Activated CD4-positive, alpha-beta T cell treated with anti-CD3 and anti-CD28 coated beads, Interleukin-2, amount 50 U/mL, for 48 hours (primary cell): ENCODE data around the gene MYO15A.

Experiments
- DNase-seq, 2 experiments: peaks; one replicate each; pipeline ENCODE4 v3.0.0-alpha.2; 2020

Gene MYO15A

DNA sequence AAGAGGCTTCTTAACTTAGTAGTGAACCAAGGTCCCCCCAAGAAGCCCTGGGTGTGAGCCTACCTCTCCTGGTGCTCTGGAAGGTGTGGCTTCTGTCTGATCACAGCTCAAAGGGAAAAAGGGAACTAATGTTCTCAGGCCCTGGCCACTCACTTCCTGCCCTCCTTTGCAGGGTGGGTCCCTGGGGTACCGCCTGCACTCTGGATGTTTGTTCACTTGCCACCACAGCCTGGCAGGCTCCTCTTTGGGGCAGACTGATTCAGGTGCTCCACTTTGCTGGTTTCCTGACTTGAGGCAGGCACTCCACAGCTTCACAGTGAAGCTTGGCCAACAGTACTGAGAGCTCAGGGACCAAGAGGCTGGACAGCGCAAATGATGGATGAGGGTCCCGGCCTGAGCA lies 5.9 kb upstream of the MYO15A start:
- no peak for DNase-seq

DNA sequence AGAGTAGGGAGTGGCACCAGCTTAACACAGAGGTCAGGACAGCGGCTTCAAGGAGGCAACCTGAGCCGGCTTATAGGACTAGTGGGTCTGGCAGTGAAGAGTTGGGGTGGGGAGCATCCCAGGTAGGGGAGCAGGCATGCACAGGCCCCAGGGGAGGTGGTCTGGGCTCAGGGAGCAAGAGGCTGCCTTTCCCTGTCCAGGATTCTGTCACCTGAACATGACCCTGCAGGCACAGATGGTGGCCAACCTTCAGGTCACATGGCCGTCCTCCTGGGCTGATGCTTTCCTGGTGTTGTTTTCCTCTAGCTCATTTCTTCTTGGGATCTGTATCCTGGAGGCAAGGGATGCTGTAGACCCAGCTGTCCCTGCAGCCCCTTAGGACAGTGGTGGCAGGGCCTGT lies 3.5 kb upstream of the MYO15A start:
- no peak for DNase-seq

DNA sequence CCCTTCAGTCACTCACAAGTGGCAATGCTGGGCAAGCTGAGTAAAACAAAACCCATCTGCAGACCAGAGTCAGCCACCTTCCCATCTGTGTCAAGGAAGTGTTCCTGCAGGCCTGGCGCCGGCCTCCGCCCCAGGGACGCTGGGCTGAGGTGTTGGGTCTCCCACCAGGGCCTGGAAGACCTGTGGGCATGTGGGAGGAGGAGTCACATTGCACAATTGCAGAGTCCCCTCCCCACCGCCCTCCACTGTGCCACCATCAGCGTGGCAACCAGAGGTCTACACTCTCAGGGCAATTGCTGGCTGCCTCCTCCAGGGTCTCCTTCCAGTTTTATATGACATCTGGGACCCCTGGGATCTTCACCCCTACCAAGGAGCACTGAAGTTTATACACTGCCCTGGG lies 3.0 kb upstream of the MYO15A start:
- no peak for DNase-seq

DNA sequence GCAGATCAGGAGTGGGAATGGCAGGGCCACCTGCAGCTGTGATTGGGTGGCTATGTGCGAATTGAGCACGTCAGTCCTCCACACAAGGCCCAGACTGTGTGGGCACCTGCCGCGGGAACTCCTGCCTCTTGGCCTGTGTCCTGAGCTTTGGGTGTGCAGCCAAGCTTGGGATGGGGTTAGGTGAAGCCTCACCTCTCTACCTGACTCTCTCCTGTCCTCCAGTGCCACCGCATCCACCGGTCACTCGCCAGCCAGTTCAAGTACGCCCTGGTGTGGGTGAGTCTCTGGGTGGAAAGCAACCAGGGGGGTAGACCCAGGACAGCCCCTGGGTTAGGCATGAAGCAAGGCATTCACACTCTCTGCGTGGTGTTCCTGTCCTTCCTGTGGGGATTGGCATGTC lies 2.3 kb upstream of the MYO15A start:
- no peak for DNase-seq

DNA sequence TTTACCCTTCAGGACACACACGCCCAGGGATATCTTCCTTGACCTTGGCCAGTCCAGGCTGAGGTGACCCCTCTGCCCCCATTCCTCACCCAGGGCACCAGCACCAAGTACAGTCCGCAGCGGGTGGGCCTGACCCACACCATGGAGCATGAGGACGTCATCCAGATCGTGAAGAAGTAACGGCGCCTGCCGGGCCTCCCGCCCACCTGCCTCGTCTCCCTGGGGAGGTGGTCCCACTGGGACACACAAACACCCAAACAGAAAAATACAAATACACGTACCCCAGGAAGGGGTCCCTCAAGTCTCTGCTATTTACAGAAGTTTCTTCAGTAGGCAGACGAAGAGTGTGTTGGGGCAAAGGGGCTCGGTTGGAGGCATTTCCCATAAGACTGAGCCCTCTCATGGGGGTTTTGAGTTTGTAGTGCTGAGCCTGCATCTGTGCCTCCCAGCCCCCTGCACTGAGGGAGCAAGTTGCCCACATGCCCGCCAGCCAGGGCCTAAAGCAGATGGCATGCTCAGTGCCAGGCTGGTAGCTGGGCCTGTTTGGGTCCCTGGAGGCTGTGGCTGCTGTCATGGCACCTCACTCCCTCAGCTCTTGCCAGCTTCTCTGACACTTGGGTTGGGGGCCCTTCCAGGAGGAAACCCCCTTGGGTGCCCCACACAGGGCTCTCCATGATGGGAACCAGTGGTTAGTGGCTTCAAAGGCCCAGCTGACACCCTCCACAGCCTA lies 1.3 kb upstream of the MYO15A start:
- no peak for DNase-seq

DNA sequence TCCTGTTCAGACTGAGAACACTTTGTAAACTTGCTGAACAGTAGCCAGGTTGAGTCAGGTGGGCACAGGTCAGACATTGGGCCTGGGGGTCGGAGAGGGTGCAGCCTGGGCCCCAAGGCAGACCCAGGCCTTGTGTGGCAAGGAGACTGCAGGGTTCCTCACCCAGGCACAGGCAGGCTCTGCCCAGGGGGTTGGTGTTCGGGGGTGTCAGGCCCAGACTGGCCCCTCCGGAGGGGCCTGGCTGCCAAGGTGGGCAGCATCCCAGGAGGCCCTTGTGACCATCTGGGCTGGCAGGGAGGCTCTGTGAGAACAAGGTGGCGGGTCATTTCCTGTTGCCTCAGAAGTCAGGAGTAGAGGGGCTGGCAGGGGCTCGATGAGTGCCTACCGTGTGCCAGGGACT lies 585 bp upstream of the MYO15A start:
- DNase-seq, result no peak

DNA sequence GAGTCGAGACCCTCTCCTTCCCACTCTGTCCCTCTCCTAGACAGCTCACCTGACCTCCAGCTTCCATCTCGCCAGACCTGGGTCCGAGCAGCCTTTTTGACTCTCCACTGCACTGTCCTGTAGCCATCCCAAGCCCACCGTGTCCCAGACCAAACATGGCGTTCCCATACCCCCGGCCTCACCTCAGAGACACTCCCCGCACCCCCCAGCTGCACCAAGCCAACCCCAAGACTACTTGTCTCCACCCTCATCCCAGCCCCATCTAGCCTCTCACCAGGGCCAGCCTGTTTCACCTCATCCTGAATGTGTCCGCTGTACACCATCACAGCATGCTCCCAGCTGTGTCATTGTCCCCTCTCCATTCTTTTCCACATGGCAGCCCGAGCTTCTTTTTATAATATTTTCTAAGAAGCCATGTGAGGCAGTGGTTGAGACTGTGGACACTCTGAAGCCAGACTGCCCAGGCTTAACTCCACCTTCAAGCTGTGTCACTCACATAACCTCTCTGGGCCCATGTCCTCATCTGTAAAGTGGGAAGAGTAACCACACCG lies 1.5 kb downstream of the MYO15A start:
- no peak for DNase-seq

DNA sequence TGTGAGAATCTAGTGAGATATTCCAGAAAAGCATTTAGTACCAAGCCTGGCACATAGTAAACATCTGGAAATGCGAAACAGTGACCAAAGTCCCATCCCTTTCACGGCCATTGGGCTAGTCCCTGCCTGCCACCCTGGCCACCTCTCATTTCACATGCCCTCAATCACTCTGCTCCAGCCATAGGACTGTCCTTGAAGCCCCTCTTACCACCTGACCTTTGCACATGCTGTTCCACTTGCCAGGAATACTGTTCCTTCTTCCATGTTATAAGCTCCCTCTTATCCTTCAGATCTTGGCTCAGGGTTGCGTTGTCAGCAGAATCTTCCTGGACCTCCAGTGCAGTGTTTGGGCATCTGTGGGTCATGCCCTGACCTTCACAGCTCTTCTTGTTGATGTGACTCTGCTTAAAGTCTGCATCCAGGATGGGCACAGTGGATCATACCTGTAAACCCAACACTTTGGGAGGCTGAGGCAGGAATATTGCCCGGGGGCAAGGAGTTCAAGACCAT lies 2.1 kb downstream of the MYO15A start:
- no peak for DNase-seq

DNA sequence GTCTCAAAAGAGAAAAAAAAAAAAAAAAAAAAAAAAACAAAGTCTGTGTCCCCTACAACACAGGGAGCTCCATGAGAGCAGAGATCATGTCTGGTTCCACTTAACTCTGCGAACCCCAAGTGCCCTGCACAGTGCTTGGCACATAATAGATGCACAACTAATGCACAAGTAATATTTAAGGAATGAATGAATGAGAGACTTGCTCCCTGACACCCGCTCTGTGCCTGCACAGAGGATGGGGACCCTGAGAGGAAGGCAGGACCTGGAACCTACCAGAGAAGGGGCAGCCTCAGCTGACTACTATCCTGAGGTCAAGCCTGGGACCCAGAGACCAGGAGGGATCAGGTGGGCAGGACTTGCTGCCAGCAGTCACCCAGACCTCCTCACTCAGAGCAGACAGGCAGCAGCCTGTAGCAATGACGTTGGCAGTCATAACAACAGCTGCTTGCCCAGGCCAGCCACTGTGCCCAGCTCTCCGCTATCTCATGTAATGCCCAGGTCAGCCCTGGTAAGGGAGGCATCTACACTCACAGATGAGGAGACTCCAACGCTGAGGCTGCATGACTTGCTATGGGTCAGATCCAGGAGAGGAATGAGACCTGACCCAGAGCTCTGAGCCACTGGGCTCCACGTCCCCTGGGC lies 2.9 kb downstream of the MYO15A start:
- DNase-seq, result no peak

DNA sequence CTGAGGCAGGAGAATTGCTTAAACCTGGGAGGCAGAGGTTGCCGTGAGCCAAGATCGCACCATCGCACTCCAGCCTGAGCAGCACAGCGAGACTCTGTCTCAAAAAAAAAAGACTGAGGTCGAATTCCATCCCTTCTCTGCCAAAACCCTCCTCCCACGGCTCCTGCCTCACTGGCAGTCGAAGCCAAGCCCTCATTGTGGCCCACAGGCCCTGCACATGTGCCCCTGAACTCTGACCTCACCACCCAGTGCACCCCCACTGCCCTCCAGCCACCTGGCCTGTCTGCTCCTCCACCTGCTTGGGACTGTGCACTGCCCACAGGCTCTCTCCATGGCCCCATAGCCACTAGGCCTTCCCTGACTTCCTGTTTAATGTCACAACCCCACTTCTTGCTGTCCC lies 7.0 kb downstream of the MYO15A start:
- DNase-seq, result no peak

DNA sequence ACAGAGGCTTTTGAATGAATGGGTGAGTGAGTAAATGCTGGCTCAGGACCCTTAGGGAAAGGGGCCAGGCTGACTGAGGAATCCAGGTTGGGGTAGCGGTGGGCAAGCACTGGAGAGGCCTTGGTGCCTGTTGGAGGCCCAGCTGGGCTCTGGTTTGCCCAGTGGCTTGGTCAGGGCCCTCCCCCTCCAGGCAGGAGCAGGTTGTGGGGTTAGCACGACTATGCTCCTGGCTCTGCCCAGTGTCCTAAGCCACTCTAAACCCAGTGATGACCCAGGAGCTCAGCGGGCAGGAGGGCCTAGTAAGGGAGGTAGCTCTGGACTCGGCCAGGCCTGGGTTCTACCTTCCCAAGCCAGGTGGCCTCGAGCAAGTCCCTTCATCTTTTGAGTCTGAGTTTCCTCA lies 7.5 kb downstream of the MYO15A start:
- no peak for DNase-seq

DNA sequence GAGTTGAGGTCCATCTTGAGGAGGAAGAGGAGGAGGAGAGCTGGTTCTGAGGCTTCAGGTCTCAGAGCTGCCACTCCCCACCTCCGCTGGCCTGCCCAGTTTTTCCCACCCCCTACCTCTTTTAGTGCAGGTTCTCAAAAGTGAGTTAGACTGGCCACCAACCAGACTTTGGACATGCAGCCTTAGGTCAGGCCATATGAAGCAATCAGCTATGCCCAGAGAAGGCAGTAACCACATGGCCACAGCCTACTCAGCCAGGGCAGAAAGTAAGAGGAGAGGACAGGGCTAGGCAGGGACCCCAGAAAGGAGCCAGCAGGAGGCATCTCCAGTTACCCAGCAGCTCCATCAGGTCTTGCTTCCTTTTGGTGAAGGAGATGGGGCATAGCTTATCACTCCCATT lies 9.0 kb downstream of the MYO15A start:
- DNase-seq, result no peak

DNA sequence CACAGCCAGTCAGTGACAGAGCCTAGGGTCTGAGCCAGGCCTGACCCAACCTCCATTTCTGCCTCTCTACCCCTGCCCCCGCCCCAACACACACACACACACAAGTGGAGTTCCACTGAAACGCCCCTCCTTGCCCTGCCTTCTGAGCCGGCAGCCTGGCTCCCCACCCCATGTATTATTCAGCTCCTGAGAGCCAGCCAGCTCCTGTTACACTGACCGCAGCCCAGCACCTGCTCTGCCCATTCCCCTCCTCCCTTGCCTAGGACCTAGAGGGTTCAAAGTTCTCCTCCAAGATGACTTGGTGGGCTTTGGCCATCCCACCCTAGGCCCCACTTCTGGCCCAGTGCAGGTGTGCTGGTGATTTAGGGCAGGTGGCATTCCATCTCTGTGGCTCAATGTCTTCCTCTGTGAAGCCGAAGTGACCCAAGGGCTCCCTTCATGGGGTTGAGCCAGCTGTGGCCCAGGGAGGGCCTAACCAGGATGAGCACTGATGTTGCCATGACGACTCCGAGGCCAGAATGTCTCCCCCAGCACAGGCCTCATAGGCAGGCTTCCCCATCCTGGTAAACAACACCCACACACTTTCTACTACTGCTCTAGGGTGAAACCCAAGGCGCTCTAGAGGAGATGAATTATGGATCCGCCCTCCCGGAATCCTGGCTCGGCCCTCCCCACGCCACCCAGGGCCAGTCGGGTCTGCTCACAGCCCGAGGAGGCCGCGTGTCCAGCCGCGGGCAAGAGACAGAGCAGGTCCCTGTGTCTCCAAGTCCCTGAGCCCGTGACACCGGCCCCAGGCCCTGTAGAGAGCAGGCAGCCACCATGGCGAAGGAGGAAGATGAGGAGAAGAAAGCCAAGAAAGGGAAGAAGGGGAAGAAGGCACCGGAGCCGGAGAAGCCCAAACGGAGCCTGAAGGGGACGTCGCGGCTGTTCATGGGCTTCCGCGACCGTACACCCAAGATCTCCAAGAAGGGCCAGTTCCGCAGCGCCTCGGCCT lies 9.7 kb downstream of the MYO15A start:
- no peak for DNase-seq

DNA sequence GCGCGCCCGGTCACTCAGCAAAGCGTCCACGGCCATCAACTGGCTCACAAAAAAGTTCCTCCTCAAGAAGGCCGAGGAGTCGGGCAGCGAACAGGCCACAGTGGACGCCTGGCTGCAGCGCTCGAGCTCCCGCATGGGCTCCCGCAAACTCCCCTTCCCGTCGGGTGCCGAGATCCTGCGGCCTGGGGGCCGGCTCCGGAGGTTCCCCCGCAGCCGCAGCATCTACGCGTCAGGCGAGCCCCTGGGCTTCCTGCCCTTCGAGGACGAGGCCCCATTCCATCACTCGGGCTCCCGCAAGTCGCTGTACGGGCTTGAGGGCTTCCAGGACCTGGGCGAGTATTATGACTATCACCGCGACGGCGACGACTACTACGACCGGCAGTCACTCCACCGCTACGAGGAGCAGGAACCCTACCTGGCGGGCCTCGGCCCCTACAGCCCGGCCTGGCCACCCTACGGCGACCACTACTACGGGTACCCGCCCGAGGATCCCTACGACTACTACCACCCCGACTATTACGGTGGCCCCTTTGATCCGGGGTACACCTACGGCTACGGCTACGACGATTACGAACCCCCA lies 10.7 kb downstream of the MYO15A start:
- no peak for DNase-seq

DNA sequence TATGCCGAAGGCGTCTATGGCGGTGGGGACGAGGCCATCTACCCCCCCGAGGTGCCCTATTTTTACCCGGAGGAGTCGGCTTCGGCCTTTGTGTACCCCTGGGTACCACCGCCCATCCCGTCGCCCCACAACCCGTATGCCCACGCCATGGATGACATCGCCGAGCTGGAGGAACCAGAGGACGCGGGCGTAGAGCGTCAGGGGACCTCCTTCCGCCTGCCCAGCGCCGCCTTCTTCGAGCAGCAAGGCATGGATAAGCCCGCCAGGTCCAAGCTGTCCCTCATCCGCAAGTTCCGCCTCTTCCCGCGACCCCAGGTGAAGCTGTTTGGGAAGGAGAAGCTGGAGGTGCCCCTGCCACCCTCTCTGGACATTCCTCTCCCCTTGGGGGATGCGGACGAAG lies 11.4 kb downstream of the MYO15A start:
- no peak for DNase-seq

DNA sequence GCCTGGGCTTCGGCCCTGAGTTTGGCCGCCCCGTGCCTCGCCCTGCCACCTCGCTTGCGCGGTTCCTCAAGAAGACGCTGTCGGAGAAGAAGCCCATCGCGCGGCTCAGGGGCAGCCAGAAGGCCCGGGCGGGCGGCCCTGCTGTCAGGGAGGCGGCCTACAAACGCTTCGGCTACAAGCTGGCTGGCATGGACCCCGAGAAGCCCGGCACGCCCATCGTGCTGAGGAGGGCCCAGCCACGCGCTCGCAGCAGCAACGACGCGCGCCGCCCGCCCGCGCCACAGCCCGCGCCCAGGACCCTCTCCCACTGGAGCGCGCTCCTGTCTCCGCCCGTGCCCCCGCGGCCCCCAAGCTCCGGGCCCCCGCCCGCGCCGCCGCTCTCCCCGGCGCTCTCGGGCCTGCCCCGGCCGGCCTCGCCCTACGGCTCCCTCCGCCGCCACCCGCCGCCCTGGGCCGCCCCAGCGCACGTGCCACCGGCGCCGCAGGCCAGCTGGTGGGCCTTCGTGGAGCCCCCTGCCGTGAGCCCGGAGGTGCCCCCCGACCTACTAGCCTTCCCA lies 12.0 kb downstream of the MYO15A start:
- no peak for DNase-seq

DNA sequence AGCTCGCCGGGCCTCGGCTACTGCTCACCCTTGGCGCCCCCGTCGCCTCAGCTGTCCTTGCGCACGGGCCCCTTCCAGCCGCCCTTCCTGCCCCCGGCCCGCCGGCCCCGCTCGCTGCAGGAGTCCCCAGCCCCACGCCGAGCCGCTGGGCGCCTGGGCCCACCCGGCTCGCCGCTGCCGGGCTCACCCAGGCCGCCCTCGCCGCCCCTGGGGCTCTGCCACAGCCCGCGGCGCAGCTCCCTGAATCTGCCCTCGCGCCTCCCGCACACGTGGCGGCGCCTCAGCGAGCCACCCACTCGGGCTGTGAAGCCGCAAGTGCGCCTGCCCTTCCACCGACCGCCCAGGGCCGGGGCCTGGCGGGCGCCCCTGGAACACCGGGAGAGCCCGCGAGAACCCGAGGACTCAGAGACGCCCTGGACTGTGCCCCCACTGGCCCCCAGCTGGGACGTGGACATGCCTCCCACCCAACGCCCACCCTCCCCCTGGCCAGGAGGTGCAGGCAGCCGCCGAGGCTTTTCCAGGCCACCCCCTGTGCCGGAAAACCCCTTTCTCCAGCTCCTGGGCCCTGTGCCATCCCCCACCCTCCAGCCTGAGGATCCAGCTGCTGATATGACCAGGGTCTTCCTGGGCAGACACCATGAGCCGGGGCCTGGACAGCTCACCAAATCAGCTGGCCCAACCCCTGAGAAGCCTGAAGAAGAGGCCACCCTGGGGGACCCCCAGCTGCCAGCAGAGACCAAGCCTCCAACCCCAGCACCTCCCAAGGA lies 12.8 kb downstream of the MYO15A start:
- no peak for DNase-seq

DNA sequence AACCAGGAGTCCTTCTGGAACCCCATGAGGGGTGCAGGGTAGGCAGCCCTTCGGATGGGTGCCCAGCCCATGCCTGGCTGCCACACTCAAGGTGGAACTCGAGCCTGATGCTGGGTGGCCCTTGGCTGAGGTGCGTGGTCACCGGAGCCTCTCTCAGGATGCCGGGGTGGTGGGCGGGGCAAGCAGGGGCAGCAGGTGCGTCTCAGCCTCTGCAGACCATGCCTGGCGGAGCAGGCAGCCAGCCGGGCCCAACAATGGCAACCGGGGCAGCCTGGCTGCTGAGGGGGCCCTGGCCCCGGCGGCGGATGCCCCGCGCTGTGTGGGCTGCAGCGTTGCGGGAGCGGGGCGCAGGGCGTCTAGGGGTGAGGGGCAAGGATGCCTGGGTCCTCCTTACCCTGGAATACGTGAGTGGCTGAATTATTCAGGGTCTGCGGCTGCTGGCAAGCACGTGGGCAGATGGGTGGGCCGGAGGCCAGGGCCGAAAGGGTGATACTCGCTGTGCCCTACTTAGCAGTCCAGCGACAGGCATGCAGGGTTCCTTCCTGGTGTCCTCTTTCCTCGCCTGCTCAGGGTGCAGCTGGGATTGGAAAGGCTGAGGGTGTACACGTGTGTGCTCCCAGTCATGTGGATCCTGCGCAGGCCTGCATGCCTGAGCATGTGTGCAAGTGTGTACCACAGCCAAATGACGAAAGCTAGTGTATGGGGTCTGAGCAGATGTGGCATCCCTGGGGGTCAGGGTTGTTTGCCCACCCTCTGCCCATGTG lies 14.6 kb downstream of the MYO15A start:
- no peak for DNase-seq

DNA sequence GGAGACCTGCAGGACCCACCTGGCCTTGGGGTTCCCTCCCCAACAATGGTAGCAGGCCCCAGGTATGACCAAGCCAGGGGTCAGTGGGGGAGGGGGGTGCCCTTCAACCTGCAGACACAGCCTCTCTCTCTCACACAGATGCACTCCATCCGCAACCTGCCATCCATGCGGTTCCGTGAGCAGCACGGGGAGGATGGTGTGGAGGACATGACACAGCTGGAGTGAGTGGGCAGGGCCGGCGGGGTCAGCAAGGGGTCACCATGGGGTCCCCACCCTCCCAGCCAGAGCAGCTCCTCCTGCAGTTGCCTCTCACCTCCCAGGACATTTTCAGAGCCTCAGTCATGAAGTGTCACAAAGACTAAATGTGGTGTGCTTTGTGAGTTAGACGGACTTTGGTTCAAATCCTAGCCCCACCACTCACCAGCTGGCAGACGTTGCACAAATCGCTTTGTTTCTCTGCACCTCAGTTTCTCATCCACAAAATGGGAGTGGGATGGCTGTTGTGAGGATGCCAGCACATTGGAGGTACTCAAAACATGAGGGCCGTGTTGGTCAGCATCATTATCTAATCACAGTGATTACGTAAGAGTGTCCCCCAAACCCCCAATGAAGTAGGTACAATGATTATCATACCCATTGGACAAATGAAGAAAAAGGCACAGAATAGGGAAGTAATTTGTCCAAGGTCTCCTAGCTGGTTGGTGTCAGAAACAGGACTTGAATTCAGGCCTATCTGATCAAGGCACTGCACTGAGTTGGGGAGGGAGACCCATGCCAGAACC lies 16.0 kb downstream of the MYO15A start:
- DNase-seq, result no peak

DNA sequence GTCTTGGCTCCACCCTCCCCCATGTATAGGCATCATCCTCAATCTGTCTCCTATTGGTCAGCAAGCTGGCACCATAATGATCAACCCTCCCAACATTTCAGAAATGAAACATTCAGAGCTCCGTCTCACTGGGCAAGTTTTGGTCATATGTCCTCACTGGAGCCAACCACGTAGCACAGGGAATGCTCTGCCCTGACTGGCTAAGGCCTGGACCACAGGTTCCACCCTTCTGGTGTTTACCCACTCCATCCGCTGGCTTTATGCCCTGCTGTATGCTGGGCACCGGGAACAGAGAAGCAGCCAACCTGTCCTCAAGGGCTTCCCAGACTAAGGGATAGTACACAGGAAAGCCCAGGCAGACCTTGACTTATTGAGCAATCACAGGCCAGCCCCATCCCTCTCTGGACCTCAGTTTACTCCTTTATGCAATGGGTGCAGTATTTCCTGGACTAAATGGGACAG lies 20.5 kb downstream of the MYO15A start:
- DNase-seq, result no peak
